Left colon (tissue), 2 donors: ENCODE results near the gene PTGFRN. TPM values are rescaled to one million over a fixed set of nuclear protein-coding genes. Genes with fewer than 3 reads are reported as not detected.

Source experiments
- ATAC-seq: fragments of 200-7000 bp; cut with Tn5 transposase; one replicate; pipeline ENCODE4 v1.9.1; 2020; ENCODE audit warnings: mild to moderate bottlenecking, moderate library complexity
- DNase-seq, 2 donors: peaks; one replicate each; pipeline ENCODE4 v3.0.0-alpha.2; 2020
- intact Hi-C, 2 donors: fragments of 100-400 bp; cut with DNase I in 1 of 2; cut with micrococcal nuclease in 1 of 2; formaldehyde crosslinking; loops; one replicate each; pipeline versions ENCODE4 v1.11.2 to v1.14.0; 2022; cut with DNase I, micrococcal nuclease
- total RNA-seq, 2 donors: library from RNA; stranded (reverse); fragmentation: NEBNext Ultra II Directional; extraction: Animal tissue kit (Norgen Biotek cat#: 25700); gene quantifications; one replicate each; pipeline ENCODE4 v1.2.1, GENCODE V29; 2021
- donor health status: DM: no; HTN: no; CAD: no.
- donor health status: DM: yes; HTN: yes; CAD: no.

PTGFRN gene
- total RNA-seq, 2 donors from 2014 or later = 97.2 to 98.6 TPM

DNA sequence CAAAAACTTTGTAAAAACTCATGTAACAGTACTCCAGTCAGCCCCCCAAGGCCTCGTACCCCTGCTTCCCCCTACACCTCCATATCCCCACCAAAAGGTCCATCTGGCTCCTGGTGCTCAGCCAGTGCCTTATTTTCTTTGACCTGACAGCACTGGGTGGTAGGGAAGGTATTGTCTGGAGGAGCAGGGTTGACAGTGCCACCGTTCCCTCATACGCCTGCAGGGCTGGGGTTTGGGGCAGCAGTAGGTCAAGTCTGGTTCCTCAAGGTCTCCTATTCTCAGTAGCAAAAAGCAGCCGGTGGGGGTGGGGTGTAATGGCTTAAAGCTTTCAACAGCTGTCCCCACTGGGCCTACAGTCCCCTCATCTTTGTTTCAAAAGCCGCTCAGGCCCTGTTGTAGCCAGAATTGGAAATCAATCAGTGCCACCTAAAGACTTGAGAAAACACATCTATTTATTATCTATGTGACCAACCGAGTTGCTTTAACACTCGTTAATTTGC is 125.1 kb downstream of the PTGFRN start:
- no peak for DNase-seq
- intact Hi-C loops = no loop called here
- ATAC-seq = no peak

DNA sequence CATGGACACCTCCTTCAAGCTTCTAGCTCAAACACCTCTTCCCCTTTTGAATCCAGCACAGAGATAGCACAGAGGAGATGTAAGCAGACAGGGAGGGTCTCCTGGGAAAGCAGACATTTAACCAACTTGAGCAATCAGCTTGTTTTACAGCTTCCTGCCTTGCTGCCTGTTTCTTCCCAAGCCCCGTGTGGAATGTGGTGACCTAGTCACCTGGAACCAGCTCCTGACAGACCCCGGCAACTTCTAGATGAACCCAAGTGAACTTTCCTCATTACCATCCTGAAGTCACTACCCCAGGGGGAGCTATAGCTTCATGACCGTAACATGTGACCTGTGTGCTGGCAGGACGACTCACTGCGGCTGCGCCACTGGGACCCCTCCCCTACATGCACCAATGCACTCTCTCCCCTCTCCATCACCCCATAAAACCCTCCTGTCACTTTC is 126.3 kb downstream of the PTGFRN start:
- ATAC-seq (no peak), DNase-seq (no peak)
- intact Hi-C loops = no loop called here

- intact Hi-C loops = no loop called here
- ATAC-seq (no peak), DNase-seq (no peak)
These were observed 128.1 kb downstream of the PTGFRN start for GRCh38 chr1:117037802-117038201.

DNA sequence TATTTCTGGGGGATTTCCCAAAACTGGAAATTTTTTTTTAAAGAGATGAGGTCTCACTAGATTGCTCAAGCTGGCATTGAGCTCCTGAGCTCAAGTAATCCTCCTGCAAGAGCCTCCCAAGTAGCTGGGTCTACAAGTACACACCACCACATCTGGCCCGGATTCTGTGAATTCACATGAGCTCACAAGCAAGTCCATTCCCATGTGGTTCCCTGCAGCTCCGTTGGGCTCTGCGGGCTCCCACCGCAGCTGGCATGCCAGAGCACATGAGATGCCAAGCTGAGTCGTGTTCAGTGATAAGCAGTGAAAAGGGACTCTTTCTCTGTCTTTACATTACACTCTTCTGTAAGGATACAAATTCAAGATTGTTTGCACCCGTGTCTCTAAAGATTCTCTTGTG is 128.5 kb downstream of the PTGFRN start:
- DNase-seq = no peak
- intact Hi-C loops = no loop called here
- ATAC-seq = no peak

Other genes starting within 250 kb of the PTGFRN start
- gene IGSF3, start 242.2 kb upstream of the PTGFRN start, total RNA-seq = 10 to 100 TPM; 27.5 to 29.8 TPM
- gene CD2, start 155.5 kb upstream of the PTGFRN start, total RNA-seq = 1 to 10 TPM; 2.9 to 3.5 TPM
- 1 to 10 TPM; 2.8 to 3.7 TPM for gene CD101, start 91.8 kb downstream of the PTGFRN start, total RNA-seq
- gene TTF2, start 150.4 kb downstream of the PTGFRN start, total RNA-seq = 10 to 100 TPM; 25.0 to 28.1 TPM
- gene TRIM45, start 211.8 kb downstream of the PTGFRN start, total RNA-seq = 1 to 10 TPM; 1.3 to 1.6 TPM